ENCODE measurements around the gene AJUBA.
"Not testable (repeated sequence)": the region's sequence is repeated elsewhere in the genome, so short reads cannot be mapped to it uniquely, and the experiment has no call there.

Gene AJUBA

DNA sequence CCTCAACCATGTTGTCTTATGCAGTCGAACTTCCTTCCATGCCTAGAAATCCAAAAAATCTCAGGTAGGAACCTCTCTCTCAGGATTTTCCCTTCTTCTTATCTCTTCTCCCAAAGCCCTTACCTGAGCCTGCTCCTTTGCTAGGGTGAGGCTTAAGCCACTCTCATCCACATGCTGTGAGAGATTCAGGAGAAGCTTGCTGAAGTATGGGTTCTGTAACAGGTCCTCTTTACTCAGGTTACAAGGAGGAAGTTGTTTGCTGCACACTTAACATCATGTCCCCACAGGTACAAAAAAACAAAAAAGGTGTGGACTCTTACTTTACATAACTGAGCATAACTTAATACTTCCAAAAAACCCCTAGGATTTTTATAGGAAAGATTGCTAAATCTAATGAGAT is 29.9 kb downstream of the AJUBA start:
- Histone ChIP-seq H3K4me1 (peaks cover 0 to 14% (median 5%) of the 10 kb centered on the region in 4 donors), H3K9me3 (no peaks in the 10 kb centered on the region), H3K36me3 (peaks cover 8 to 46% (median 24%) of the 10 kb centered on the region in 3 donors), H3K27ac (no peak overlapping the region), H3K27me3 (no peaks in the 10 kb centered on the region), H3K4me3 (no peak overlapping the region)
- TF ChIP-seq CTCF (IDR thresholded peaks at IDR 0.05), result no peak
- intact Hi-C loops (cut with DNase I; ENCODE audit: low total_unique reads), result no loop called here
- no peak for DNase-seq

DNA sequence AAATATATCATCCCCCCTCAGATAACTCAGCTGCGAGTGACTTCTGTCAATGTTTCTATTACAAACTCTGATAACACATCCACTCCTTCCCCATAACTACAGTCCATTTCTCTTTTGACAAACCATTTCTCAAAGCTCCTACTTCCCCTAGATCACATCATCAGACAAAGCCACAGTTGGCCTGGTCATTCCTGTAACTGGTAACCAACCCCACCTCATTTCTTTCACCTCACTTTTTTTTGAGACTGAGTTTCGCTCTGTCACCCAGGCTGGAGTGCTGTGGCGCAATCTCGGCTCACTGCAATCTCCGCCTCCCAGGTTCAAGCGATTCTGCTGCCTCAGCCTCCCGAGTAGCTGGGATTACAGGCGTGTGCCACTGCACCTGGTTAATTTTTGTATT is 30.6 kb downstream of the AJUBA start:
- intact Hi-C loops (cut with DNase I; ENCODE audit: low total_unique reads); H3K27me3 ChIP-seq; H3K9me3 ChIP-seq; DNase-seq; H3K4me3 ChIP-seq; H3K27ac ChIP-seq: not testable (repeated sequence)
- Histone ChIP-seq H3K36me3 (peaks cover 14 to 52% (median 30%) of the 10 kb centered on the region in 3 donors), H3K4me1 (peaks cover 0 to 11% (median 5%) of the 10 kb centered on the region in 4 donors)

DNA sequence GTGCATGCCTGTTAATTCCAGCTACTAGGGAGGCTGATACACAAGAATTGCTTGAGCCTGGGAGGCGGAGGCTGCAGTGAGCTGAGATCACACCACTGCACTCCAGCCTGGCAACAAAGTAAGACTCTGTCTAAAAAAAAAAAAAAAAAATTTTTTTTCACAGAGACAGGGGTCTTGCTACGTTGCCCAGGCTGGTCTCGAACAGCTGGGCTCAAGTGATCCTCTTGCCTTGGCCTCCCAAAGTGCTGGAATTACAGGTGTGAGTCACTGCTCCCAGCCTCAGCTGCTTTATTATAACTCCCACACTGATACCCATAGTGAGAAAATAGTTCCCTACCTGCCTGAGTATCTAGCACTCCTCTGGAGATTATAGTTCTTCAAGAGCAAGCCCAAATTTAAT is 36.7 kb downstream of the AJUBA start:
- Histone ChIP-seq H3K36me3 (peaks cover 14 to 56% (median 35%) of the 10 kb centered on the region in 3 donors), H3K4me1 (no peaks in the 10 kb centered on the region), H3K27me3 (no peaks in the 10 kb centered on the region), H3K4me3 (no peak overlapping the region), H3K27ac (no peak overlapping the region), H3K9me3 (no peaks in the 10 kb centered on the region)
- TF ChIP-seq CTCF (IDR thresholded peaks at IDR 0.05), result no peak
- DNase-seq, result no peak
- intact Hi-C loops (cut with DNase I; ENCODE audit: low total_unique reads), result no loop called here

DNA sequence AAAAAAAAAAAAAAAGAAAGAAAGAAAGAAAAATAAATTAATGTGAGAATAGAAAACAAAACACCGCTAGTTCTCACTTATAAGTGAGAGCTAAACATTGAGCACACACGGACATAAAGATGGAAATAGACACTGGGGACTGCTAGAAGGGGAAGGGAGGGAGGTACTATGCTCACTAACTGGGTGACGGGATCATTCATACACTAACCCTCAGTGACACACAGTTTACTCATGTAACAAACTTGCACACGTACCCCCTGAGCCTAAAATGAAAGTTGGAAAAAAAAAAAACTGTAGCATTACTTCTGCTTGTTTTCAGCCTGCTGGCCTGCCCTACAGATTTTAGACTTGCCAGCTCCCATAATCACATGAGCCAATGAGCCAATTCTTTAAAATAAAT is 42.7 kb downstream of the AJUBA start:
- Histone ChIP-seq H3K4me1 (no peaks in the 10 kb centered on the region), H3K27me3 (no peaks in the 10 kb centered on the region), H3K36me3 (peaks cover 0 to 10% (median 7%) of the 10 kb centered on the region in 3 donors), H3K4me3 (no peak overlapping the region), H3K9me3 (no peaks in the 10 kb centered on the region), H3K27ac (no peak overlapping the region)
- no peak for TF ChIP-seq CTCF (IDR thresholded peaks at IDR 0.05)
- intact Hi-C loops (cut with DNase I; ENCODE audit: low total_unique reads), result no loop called here
- no peak for DNase-seq

DNA sequence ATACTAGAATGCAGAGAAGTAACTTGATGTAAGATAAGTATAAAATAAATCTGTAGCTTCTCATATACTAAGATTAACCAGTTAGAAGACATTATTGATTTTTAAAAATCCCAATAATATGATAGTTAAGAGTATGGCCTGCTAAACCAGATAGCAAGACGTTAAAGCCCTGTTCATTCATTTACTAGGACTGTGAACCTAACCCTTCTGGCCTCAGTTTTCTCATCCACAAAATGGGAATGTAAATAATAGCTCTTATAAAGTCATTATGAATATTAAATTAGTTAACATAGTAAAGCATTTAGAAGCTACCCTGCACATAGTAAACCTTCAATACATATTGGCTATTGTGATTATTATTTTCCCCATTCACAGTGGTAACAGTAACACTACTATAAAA is 47.2 kb downstream of the AJUBA start:
- DNase-seq, result no peak
- no peaks in the 10 kb centered on the region for H3K36me3 ChIP-seq
- no peak for TF ChIP-seq CTCF (IDR thresholded peaks at IDR 0.05)
- H3K4me3 ChIP-seq, result no peak overlapping the region
- H3K9me3 ChIP-seq, result no peaks in the 10 kb centered on the region
- no peak overlapping the region for H3K27ac ChIP-seq
- H3K4me1 ChIP-seq, result peaks cover 0 to 7% (median 2%) of the 10 kb centered on the region in 4 donors
- no peaks in the 10 kb centered on the region for H3K27me3 ChIP-seq
- intact Hi-C loops (cut with DNase I; ENCODE audit: low total_unique reads), result no loop called here

GRCh38 chr14:22932146-22932545 is 50.2 kb downstream of the AJUBA start:
- Histone ChIP-seq H3K9me3 (no peaks in the 10 kb centered on the region), H3K4me1 (peaks cover 0 to 22% (median 15%) of the 10 kb centered on the region in 4 donors), H3K27me3 (no peaks in the 10 kb centered on the region), H3K4me3 (no peak overlapping the region), H3K36me3 (no peaks in the 10 kb centered on the region), H3K27ac (no peak overlapping the region)
- peak in 1 of 2 donors; percentile 11 for DNase-seq
- TF ChIP-seq CTCF (IDR thresholded peaks at IDR 0.05), result no peak
- intact Hi-C loops (cut with DNase I; ENCODE audit: low total_unique reads), result no loop called here

Measured in tibial artery (tissue), 4 donors.